Measurements from ENCODE around the gene IL1RAP.
"Not testable (repeated sequence)": the region's sequence is repeated elsewhere in the genome, so short reads cannot be mapped to it uniquely, and the experiment has no call there.

Gene IL1RAP, protein sequence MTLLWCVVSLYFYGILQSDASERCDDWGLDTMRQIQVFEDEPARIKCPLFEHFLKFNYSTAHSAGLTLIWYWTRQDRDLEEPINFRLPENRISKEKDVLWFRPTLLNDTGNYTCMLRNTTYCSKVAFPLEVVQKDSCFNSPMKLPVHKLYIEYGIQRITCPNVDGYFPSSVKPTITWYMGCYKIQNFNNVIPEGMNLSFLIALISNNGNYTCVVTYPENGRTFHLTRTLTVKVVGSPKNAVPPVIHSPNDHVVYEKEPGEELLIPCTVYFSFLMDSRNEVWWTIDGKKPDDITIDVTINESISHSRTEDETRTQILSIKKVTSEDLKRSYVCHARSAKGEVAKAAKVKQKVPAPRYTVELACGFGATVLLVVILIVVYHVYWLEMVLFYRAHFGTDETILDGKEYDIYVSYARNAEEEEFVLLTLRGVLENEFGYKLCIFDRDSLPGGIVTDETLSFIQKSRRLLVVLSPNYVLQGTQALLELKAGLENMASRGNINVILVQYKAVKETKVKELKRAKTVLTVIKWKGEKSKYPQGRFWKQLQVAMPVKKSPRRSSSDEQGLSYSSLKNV

DNA sequence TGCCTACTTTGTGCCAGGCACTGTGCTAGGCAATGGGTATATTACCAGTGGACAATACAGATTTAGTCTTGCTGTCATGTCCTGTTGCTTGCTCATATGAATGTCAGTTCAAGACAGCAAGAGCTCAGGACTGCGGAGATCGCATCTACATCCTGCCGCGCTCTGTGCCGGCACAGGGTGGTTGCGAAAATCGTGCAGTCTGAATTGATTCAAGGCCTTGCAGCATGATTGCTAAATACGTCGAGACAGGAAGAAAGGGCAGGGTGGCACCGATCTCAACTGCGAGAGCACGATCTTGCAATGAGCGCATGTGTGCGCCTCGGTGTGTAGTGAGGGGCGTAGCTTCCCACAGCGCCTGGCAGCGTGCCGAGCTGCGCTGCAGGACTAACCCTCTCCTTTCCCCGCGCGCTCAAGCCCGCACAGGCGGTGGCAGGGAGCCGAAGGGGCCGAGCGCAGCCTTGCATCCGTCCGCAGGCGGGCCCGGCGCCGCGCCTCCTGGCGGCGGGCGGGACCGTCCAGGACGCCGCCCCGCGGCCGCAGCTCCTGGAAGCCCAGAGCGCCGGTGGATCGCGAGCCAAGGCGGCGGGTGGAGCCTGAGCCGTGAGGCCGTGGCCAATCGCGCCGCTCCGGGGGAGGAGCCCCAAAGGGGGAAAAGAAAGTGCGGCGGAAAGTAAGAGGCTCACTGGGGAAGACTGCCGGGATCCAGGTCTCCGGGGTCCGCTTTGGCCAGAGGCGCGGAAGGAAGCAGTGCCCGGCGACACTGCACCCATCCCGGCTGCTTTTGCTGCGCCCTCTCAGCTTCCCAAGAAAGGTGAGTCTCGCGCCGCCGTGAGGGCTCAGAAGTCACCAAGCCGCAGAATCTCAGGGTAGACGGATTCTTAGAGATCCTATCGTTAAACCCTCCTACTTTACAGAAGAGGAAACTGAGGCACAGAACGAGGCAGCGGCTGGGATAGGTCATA, at the start of gene IL1RAP:
IL1RAP (plus strand) TSS at position 677 of the 962 bp plus-strand sequence. CDS start 50,205 bp downstream, outside the sequence.
- DNase-seq: no peak

GRCh38 chr3:190467922-190468321, 46.0 kb upstream of the IL1RAP start:
- DNase-seq: no peak

DNA sequence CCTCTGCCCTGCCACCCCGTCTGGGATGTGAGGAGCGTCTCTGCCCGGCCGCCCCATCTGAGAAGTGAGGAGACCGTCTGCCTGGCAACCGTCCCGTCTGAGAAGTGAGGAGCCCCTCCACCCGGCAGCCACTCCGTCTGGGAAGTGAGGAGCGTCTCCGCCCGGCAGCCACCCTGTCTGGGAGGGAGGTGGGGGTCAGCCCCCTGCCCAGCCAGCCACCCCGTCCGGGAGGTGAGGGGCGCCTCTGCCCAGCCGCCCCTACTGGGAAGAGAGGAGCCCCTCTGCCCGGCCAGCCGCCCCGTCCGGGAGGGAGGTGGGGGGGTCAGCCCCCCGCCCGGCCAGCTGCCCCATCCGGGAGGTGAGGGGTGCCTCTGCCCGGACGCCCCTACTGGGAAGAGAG, 40.6 kb upstream of the IL1RAP start:
- DNase-seq: not testable (repeated sequence)

- no peak for DNase-seq
Observed at GRCh38 chr3:190481779-190482178, 32.1 kb upstream of the IL1RAP start.

- no peak for DNase-seq
Observed at GRCh38 chr3:190485830-190486532, 27.9 kb upstream of the IL1RAP start.

DNA sequence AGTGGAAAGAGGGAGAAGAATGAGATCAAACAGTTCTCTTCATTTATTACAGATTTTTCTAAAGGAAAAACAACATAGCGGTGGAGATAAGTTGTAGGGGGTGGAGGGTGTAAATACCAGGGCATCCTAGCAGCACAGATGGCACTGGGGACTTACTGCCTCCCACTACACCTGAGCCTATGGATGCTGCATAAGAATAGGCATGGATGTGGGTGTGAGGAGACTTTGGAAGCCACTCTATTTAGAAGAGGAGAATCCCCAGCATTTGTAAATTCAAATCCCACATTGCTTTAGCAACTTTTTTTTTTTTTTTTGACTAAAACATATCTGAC, 27.4 kb upstream of the IL1RAP start:
- no peak for DNase-seq

- no peak for DNase-seq
Observed at GRCh38 chr3:190486908-190487607, 26.8 kb upstream of the IL1RAP start.

DNA sequence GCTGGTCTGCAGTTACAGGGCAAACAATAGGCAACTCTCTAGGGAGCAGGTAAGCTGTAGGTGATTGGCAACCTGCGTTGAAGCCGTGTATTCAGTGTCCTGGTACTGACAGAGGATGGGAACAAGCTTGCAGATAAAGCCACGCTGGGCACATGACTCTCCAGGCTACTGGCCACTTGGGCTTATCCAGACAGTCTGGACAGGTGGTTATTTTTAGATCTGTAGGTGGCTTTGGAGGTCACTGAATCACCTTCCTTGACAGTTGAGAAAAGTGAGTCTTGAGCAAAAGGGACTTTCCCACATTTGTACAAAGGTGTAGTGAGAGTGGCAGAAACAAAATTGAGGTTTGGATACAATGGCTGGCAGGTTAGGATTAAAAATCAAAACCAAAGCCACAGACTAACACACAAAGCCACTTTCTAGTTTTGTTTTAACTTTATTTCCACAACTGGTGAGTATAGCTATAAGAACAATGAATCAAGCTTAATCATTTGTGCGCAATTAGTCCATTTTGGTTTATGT, 22.3 kb upstream of the IL1RAP start:
- DNase-seq: no peak

GRCh38 chr3:190492129-190492528, 21.8 kb upstream of the IL1RAP start:
- DNase-seq: no peak

DNA sequence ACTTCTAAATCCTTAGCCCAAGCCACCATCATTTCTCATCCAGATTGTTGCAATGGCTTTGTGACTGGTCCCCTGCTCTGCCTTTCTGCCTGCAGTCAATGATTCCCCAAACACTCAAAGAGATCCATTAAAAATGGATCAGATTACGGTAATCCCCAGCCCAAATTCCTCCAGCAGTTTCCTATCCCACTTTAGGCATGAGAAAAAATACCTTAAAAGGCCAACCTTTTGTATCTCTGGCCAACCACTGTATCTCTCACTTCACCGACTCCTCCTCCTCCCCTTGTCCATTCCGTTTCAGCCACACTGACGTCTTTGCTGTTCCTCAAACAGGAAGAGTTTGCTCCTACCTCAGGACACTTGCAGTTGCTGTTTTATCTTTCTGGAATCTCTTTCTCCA, 20.9 kb upstream of the IL1RAP start:
- no peak for DNase-seq

DNA sequence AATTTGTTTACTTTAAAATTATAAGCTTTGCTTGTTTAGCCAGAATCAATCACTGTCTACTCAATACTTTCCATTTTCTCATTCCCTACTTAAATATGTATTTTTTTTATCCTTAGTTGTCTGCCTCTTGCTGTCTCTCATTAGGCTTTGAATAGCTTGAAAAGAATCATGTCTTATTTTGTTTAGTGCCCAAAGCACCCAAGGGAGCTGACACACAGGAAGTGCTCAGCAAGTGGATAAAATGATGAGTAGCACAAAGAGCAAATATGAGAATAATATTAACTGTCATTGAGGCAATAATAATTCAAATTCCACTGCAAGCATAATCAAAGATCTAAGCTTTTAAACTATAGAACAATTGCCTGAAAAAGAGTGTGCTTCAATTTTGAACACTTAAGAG, 19.0 kb upstream of the IL1RAP start:
- no peak for DNase-seq

DNA sequence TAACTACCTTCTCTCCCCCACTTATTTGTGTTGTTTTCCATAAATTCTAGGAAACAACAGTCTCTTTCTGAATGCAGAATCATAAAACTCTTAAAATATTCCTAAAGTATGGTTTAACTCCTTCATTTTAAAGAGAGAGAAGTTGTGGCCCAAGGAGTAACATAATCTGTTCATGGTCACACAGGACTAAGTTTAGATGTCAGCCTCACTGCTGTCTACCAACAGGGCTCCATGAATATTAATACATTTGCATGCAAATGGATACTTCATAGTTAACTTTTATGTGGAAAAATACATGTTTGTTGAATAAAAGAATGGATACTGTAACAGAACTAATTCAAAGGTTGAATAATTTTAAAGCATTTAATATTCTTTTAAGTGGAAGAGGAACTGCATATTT, 18.5 kb upstream of the IL1RAP start:
- DNase-seq: no peak

- no peak for DNase-seq
Observed at GRCh38 chr3:190495796-190496195, 18.1 kb upstream of the IL1RAP start.

GRCh38 chr3:190496859-190497258, 17.0 kb upstream of the IL1RAP start:
- no peak for DNase-seq

DNA sequence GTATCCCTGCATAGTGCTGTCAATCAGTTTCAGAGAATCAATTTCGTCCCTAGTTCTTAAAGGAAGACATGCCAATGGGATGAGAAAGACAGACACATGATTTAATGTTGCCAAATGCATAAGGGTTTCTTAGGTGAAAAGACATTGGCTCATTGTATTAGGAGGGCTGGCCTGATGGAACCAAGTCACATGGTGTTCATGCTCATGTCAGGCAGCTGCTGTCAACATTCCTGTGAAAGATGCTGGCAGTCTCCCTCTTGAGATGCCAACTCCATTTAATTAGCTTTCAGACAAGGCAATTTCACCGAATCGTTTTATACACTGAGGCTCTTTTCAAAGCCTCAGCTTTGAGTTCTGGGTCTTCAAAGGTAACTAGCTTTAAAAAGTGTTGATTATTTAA, 16.1 kb upstream of the IL1RAP start:
- no peak for DNase-seq

DNA sequence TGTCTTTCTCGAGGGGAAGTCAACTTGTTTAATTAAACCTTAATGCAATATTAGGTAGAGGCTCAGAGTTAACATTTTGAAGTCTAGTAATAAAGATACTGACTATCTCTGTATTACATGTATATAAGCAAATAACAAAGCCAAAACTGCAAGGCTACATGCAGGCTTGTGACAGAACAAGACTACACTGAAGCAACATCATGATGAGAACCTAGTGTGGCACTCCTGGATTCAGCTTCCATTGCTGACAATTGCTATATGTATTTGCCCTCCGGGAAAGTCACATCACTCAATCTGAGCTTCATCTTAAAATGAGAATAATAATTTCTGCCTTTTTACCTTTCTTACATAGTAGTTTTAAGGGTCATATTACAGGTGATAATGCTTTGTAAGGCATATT, 15.6 kb upstream of the IL1RAP start:
- DNase-seq: no peak

DNA sequence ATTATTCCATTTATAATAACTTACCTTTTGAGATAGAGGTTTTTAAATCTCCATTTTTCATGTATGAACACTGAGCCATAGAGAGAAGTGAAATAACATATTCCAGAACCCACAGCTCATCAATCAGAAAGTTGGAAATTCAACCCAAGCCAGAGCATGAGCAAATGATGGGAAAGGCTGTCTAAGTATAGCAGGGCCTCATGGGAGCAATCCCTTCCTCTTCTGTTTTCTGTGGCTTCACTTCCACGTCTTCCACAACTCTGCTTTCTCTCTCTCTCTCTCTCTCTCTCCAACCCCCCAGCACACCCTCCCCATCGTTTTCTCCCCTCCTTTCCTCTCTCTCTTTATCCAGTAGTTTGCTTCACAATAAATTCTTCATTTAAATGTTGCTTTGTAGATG, 14.8 kb upstream of the IL1RAP start:
- no peak for DNase-seq

GRCh38 chr3:190502946-190503345, 10.9 kb upstream of the IL1RAP start:
- no peak for DNase-seq

- DNase-seq: no peak
Observed at GRCh38 chr3:190504354-190505125, 9.3 kb upstream of the IL1RAP start.

- DNase-seq: no peak
Observed at GRCh38 chr3:190505381-190506003, 8.4 kb upstream of the IL1RAP start.

DNA sequence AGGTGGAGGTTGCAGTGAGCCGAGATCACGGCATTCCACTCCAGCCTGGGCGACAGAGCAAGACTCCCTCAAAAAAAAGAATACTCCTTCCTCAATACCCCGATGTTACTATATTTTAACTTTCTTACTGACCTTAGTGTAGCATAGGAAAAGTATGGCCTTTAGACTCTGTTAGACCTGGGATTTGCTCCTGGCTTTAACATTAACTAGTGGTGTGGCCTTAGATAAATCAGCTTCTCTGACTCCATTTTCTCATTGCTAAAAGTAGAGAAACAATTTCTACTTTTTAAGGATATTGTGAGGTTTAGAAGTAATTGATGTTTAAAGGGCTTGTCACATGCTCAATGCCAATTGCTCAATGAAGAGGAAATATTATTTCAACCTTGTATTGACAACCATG, 7.6 kb upstream of the IL1RAP start:
- no peak for DNase-seq
